ENCODE data around the gene CTNND1. TPM values are rescaled to one million over a fixed set of nuclear protein-coding genes. Genes with fewer than 3 reads are reported as not detected.

Gene CTNND1, protein sequence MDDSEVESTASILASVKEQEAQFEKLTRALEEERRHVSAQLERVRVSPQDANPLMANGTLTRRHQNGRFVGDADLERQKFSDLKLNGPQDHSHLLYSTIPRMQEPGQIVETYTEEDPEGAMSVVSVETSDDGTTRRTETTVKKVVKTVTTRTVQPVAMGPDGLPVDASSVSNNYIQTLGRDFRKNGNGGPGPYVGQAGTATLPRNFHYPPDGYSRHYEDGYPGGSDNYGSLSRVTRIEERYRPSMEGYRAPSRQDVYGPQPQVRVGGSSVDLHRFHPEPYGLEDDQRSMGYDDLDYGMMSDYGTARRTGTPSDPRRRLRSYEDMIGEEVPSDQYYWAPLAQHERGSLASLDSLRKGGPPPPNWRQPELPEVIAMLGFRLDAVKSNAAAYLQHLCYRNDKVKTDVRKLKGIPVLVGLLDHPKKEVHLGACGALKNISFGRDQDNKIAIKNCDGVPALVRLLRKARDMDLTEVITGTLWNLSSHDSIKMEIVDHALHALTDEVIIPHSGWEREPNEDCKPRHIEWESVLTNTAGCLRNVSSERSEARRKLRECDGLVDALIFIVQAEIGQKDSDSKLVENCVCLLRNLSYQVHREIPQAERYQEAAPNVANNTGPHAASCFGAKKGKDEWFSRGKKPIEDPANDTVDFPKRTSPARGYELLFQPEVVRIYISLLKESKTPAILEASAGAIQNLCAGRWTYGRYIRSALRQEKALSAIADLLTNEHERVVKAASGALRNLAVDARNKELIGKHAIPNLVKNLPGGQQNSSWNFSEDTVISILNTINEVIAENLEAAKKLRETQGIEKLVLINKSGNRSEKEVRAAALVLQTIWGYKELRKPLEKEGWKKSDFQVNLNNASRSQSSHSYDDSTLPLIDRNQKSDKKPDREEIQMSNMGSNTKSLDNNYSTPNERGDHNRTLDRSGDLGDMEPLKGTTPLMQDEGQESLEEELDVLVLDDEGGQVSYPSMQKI
- 151 and 171 TPM in 2 replicates for total RNA-seq

DNA sequence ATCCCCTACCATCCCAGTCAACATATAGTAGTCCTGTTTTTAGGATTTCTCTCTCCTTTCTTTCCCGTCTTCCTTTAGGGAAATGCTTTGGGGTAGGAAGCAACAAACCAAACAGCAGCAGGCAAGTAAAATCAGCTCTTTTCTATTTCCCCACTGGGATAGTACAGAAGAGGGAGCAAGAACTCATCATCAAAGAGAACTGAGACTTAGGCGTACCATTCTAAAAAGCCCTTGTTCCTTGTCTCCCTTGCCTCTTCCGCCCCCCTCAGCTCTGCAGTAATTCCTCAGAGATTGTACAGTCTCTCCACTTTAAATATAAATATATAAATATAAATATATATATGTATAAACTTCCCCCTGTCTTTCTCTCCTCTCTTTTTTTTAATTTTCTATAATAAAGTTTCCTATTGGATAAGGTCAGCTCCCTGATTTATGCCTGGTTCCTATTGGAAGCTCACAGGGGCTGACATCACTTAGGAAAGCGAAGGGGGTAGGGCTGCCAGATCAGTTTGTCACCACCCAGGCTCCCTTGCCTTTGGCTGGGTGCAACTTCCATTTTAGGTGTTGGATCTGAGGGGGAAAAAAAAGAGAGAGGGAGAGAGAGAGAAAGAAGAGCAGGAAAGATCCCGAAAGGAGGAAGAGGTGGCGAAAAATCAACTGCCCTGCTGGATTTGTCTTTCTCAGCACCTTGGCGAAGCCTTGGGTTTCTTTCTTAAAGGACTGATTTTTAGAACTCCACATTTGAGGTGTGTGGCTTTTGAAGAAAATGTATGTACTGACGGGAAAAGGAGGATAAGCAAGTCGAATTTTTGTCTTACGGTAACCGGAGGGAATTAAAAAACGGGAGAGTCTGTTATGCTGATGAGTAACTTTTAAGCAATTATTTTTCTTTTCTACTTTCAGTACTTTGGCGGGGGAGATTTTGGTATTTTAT lies at the start of gene CTNND1:
TSS of gene CTNND1 (plus strand) at position 502 of the 934 bp plus-strand sequence. CDS start 29,677 bp downstream, outside the sequence.

DNA sequence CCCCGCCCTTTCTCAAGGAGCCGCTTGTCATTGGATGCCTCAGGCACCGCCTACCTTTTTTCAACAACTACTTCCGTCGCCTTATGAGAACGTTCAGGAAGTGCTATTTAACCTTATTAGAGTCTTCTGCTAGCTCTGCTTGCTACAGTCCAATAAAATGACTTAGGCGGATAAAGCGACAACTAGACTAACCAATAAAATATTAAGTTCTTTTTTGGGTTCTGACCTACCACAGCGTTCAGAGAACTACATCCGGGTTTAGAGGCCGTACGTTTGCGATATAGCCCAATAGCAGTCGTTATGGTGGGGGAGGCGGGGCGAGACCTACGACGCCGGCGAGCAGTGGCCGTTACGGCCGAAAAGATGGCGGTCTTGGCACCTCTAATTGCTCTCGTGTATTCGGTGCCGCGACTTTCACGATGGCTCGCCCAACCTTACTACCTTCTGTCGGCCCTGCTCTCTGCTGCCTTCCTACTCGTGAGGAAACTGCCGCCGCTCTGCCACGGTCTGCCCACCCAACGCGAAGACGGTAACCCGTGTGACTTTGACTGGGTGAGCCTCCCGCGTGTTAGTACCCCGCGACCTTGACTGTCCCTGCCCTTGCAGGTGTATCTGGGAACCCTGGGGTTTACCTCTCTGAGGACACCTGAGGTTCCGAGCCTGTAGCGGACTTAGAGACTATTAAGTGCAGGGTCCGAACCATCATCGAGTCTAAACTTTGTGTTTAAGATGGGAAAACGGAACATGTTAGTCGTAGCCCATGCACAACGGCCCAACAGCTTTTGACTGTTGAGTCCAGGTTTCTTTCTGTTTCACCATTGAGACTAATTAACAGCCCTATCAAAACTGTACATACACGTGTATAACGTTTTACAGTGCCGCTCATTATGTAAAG lies 49.1 kb upstream of the CTNND1 start, which contains the start of gene TMX2:
TSS of gene TMX2 (plus strand) at position 338 of the 895 bp plus-strand sequence. CDS start at position 364, 26 bp downstream.

GRCh38 chr11:57741132-57742086 lies 20.2 kb upstream of the CTNND1 start, which contains the start of gene SELENOH:
TSS of gene SELENOH (plus strand) at chr11:57741491. CDS start at chr11:57741596, 105 bp downstream.

DNA sequence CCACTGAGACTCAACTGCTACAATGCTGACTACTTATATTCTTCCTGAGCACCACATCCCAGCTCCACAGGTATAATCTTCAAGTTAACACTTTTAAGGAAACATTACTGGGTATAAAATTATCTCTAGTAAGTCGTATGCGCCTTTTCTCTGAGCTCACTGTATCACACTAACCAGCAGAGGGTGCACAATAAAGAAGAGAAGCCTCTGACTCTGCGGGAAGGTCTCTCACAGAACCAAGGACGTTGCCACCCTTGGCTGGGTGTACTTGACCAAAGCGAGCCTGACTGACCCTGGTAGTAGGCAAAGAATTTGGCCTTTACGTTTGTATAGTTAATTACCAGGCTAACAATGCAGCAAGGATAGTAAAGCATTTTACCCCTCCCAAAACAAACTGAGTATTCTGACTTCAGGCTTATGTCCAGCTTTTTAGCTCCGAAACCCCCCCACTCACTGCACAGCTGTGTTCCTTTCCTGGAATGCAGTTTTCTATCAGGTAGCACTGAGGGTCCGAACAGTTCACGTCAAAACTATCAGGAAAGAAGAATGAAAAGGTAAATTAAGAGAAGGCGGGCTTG lies 9.8 kb upstream of the CTNND1 start, which contains the start of gene BTBD18:
TSS of gene BTBD18 (minus strand) at position 144 of the 578 bp plus-strand sequence. CDS start 631 bp downstream, outside the sequence.

Other genes starting within 250 kb of the CTNND1 start
- 0.79 and 2.1 TPM in 2 replicates for gene SLC43A1, start 246.1 kb upstream of the CTNND1 start, total RNA-seq
- 66.0 and 89.9 TPM in 2 replicates for gene TIMM10, start 231.0 kb upstream of the CTNND1 start, total RNA-seq
- not detected in 2 replicates for gene SMTNL1, start 224.2 kb upstream of the CTNND1 start, total RNA-seq
- gene UBE2L6, start 194.1 kb upstream of the CTNND1 start, total RNA-seq = 4.6 and 4.9 TPM in 2 replicates
- 0.42 and 1.1 TPM in 2 replicates for gene SERPING1, start 164.1 kb upstream of the CTNND1 start, total RNA-seq
- gene YPEL4, start 111.9 kb upstream of the CTNND1 start, total RNA-seq = not detected in 2 replicates
- 14.5 and 16.4 TPM in 2 replicates for gene CLP1, start 104.0 kb upstream of the CTNND1 start, total RNA-seq
- gene ZDHHC5, start 93.7 kb upstream of the CTNND1 start, total RNA-seq = 35.3 and 50.7 TPM in 2 replicates
- 7.3 and 18.8 TPM in 2 replicates for gene MED19, start 49.6 kb upstream of the CTNND1 start, total RNA-seq
- gene TMX2, start 49.2 kb upstream of the CTNND1 start, total RNA-seq = 47.6 and 65.7 TPM in 2 replicates
- gene SELENOH, start 20.3 kb upstream of the CTNND1 start, total RNA-seq = 174 and 240 TPM in 2 replicates
- gene BTBD18, start 10.0 kb upstream of the CTNND1 start, total RNA-seq = not detected in 2 replicates